GM20000 (cell line): ENCODE measurements around the gene TRIM66.

Experiments
- DNase-seq: peaks from one replicate; pipeline ENCODE4 v3.0.0; 2012; ENCODE audit warnings: low spot score
- CTCF ChIP-seq: IDR thresholded peaks from 2 replicates; pipeline ENCODE4 v1.5.1; 2012; ENCODE audit warnings: mild to moderate bottlenecking, control low read depth; ENCODE audit errors: extremely low read depth, missing control alignments

Gene TRIM66

GRCh38 chr11:8574798-8575197 lies 107.7 kb downstream of the TRIM66 start:
- DNase-seq, result no peak
- TF ChIP-seq CTCF, result no peak

DNA sequence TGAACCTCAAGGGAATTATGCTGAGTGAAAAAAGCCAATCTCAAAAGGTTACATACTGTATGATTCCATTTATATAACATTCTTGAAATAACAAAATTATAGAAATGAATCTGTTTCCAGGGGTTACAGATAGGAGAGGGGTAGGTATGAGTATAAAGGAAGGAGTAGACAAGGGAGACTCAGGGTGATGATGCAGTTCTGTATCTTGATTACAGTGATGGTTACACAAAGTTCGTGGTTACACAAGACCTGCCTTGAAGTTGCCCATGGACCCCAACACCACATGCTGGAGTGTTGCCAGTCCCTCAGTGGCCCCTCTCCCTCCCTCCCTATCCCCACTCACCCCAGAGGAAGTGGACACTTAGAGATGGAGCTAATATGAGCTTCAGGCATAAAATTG lies 108.7 kb downstream of the TRIM66 start:
- TF ChIP-seq CTCF, result no peak
- DNase-seq, result no peak

DNA sequence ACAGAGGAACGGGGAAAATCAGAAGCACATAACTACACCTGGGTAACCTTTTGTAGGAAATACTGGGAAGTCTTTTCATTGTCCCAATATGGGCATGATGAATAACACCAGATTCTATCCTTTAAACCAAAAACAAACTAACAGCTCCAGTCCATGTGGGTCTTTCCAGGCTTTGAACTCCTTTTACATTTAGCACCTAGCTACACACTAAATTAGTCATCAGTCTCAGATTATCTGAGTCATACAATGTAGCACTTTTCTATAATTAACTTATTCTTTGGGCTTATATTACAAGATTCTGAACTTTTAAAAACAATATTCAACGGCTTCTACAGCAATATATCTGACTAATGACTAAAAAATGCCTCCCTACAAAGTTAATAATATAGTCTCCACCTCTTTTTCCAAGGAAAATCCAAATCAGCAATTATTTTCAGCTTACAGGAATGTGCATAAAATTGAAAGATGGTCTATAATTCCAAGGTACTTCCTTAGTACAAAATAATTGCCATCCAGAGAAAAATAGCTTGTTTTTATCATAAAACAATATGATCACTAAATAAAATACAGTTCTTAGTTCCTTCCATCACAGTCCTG lies 114.8 kb downstream of the TRIM66 start:
- no peak for TF ChIP-seq CTCF
- peak; percentile 23 for DNase-seq

- TF ChIP-seq CTCF, result peak; percentile 33
- peak; percentile 33 for DNase-seq
These were observed 115.8 kb downstream of the TRIM66 start for GRCh38 chr11:8566613-8567210.

DNA sequence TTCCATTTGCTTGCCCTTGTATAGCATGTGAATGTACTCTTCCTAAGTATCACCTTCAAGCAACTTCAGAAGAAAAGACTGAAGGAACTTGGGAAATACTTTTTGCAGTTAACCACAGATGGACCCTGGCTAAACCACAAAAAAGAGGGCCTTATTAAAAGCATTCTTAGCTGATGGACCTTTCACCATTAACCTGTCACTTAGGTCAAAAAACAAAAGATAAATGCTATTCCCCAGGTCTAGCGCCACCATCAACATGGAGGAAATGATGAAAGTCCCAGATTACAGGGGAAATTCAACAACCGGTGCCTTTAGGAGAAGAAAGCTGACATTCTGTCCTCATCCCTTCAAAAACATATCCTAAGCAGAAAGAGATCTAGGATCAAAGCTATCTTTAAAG lies 117.9 kb downstream of the TRIM66 start:
- no peak for TF ChIP-seq CTCF

More for the DNA sequence above, 117.9 kb downstream of the TRIM66 start:
- no peak for DNase-seq
